A673 (cell line): ENCODE data around the gene NCCRP1. TPM values are rescaled to one million over a fixed set of nuclear protein-coding genes. Genes with fewer than 3 reads are reported as not detected.
"Not testable (repeated sequence)": the region's sequence is repeated elsewhere in the genome, so short reads cannot be mapped to it uniquely, and the experiment has no call there.

Experiments
- BruUV-seq: library from RNA; stranded (reverse); fragments of 400-500 nt; replicated peaks from 2 replicates; lab custom pipeline; 2021; lab: Mats Ljungman, UMichigan
- CTCF ChIA-PET: fragments of 300-600 bp; sonication (Branson Sonifier 250); formaldehyde crosslinking; loops from one replicate; lab custom pipeline; 2022; ENCODE audit warnings: antibody characterized with exemption; lab: Charles Lee
- POLR2A ChIA-PET: fragments of 300-600 bp; sonication (Branson Sonifier 250); formaldehyde crosslinking; loops from one replicate; lab custom pipeline; 2022; ENCODE audit warnings: antibody characterized with exemption; ENCODE audit not compliant: low non-redundant PET; lab: Charles Lee
- DNase-seq: peaks from one replicate; pipeline ENCODE4 v3.0.0-alpha.2; 2015; ENCODE audit warnings: low spot score
- H3K27ac ChIP-seq: fragments of 200-600 bp; sonication (generic); 2 replicates; pipeline ENCODE4 v1.5.1; 2016; ENCODE audit warnings: mixed run types, low read depth, mild to moderate bottlenecking, mixed read lengths, antibody characterized with exemption, low read length; ENCODE audit not compliant: poor library complexity, severe bottlenecking
- H3K27me3 ChIP-seq: fragments of 200-600 bp; sonication (generic); replicated peaks from 2 replicates; pipeline ENCODE4 v1.6.1; 2017; ENCODE audit warnings: mixed run types, low read depth, mild to moderate bottlenecking, mixed read lengths, antibody characterized with exemption, low read length; ENCODE audit not compliant: insufficient read depth, poor library complexity
- H3K36me3 ChIP-seq: fragments of 200-600 bp; sonication (generic); 2 replicates; pipeline ENCODE4 v1.6.1; 2016; ENCODE audit warnings: mixed run types, mild to moderate bottlenecking, mixed read lengths, antibody characterized with exemption, low read length; ENCODE audit not compliant: insufficient read depth, poor library complexity, severe bottlenecking
- H3K4me1 ChIP-seq: fragments of 200-600 bp; sonication (generic); 2 replicates; pipeline ENCODE4 v1.6.1; 2017; ENCODE audit warnings: mixed run types, mild to moderate bottlenecking, mixed read lengths, antibody characterized with exemption, low read length; ENCODE audit not compliant: insufficient read depth, poor library complexity, severe bottlenecking
- H3K4me3 ChIP-seq: fragments of 200-600 bp; sonication (generic); 2 replicates; pipeline ENCODE4 v1.5.1; 2016; ENCODE audit warnings: low read depth, mixed run types, mild to moderate bottlenecking, mixed read lengths, low read length; ENCODE audit not compliant: poor library complexity, severe bottlenecking
- H3K9me3 ChIP-seq: fragments of 200-600 bp; sonication (generic); 2 replicates; pipeline ENCODE4 v1.6.1; 2016; ENCODE audit warnings: mixed run types, low read depth, mild to moderate bottlenecking, mixed read lengths, antibody characterized with exemption, low read length; ENCODE audit not compliant: poor library complexity, severe bottlenecking
- EZH2 ChIP-seq: fragments of 200-600 bp; sonication (generic); IDR thresholded peaks from 2 replicates; pipeline ENCODE4 v1.6.1; 2017; ENCODE audit warnings: borderline replicate concordance, low read depth, mild to moderate bottlenecking, mixed read lengths, antibody characterized with exemption, low read length; ENCODE audit not compliant: poor library complexity, severe bottlenecking
- intact Hi-C: fragments of 100-400 bp; cut with micrococcal nuclease; formaldehyde crosslinking; loops from one replicate; pipeline ENCODE4 v1.10.0; 2022; ENCODE audit not compliant: unreplicated experiment
- total RNA-seq: library from RNA; stranded (reverse); gene quantifications from 2 replicates; pipeline ENCODE4 v1.2.3, GENCODE V29; 2021
- TF ChIP-seq, protein P1 (sequence below): fragments of 300-800, 200-600 bp; sonication (generic); conservative IDR thresholded peaks from 2 replicates; pipeline ENCODE4 v1.5.1; 2017; ENCODE audit warnings: low read depth, mild to moderate bottlenecking, antibody characterized with exemption, low read length, moderate library complexity, mixed read lengths

The NCCRP1 gene
- total RNA-seq, 1 experiment from 2014 or later = not detected

DNA sequence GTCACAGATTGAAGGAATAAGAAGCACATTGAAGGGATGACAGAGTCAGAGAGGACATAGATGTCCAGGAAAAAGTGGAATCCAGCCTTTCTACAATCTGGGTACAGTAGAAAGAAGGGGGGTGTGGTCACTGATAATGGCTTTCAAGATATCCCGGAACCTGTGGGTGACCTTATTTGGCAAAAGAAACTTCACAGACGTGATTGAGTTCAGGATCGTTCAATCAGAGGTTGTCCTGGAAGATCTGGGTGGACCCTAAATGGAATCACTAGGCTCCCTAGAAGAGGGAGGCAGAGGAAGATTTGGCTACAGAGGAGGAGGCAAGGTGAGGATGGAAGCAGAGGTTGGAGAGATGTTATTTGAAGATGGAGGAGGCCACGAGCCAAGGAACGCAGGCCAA, 20.3 kb downstream of the NCCRP1 start:
- BruUV-seq = no TSS peak
- H3K27ac ChIP-seq = no peak overlapping the region
- H3K4me3 ChIP-seq = no peak overlapping the region
- intact Hi-C loops = no loop called here
- DNase-seq = no peak
- ChIA-PET POLR2A (no interaction called here), CTCF (no interaction called here)
- TF ChIP-seq, protein P1, sequence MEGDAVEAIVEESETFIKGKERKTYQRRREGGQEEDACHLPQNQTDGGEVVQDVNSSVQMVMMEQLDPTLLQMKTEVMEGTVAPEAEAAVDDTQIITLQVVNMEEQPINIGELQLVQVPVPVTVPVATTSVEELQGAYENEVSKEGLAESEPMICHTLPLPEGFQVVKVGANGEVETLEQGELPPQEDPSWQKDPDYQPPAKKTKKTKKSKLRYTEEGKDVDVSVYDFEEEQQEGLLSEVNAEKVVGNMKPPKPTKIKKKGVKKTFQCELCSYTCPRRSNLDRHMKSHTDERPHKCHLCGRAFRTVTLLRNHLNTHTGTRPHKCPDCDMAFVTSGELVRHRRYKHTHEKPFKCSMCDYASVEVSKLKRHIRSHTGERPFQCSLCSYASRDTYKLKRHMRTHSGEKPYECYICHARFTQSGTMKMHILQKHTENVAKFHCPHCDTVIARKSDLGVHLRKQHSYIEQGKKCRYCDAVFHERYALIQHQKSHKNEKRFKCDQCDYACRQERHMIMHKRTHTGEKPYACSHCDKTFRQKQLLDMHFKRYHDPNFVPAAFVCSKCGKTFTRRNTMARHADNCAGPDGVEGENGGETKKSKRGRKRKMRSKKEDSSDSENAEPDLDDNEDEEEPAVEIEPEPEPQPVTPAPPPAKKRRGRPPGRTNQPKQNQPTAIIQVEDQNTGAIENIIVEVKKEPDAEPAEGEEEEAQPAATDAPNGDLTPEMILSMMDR = no peak
- TF ChIP-seq EZH2 = no peak
- H3K27me3 ChIP-seq = no peaks in the 10 kb centered on the region
- no peaks in the 10 kb centered on the region for H3K36me3 ChIP-seq
- no peaks in the 10 kb centered on the region for H3K9me3 ChIP-seq
- H3K4me1 ChIP-seq = no peaks in the 10 kb centered on the region

DNA sequence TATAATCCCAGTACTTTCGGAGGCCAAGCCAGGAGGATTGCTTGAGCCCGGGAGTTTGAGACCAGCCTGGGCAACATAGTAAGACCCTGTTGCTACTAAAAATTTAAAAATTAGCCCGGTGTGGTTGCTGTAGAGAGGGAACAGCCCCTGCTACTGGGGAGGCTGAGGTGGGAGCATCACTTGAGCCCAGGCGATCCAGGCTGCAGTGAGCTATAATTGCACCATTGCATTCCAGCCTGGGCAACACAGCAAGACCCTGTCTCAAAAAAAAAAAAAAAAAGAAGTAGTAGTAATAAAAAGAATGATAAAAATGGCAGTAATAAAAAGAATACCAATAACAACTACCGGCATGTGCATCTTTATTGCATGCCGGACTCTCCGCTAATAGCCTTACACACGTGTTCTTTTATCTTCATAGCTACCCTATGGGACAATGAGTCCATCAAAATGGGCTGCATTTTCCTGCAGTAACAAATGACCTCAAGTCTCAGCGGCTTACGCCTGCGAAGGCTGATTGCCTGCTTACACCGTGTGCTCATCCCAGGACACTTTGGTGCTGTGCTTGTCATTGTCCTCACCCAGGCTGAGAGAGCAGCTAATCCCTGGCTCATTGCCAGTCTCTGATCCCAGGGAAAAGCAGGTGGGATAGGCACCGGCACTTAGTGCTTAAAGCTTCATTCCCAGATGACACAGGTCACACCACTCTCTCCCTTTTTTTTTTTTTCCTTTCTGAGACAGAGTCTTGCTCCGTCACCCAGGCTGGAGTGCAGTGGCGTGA, 21.7 kb downstream of the NCCRP1 start:
- H3K27me3 ChIP-seq = no peaks in the 10 kb centered on the region
- intact Hi-C loops = no loop called here
- H3K36me3 ChIP-seq = no peaks in the 10 kb centered on the region
- TF ChIP-seq EZH2 = no peak
- TF ChIP-seq, protein P1 = no peak
- CTCF ChIA-PET = no interaction called here
- H3K9me3 ChIP-seq = no peaks in the 10 kb centered on the region
- no peak overlapping the region for H3K27ac ChIP-seq
- POLR2A ChIA-PET = interaction anchor here (0.6 kb wide), 1 partner anchor 56 kb away, joined by 4 read pairs; no protein-coding TSS in a partner anchor
- no peak for DNase-seq
- no TSS peak for BruUV-seq
- no peaks in the 10 kb centered on the region for H3K4me1 ChIP-seq
- H3K4me3 ChIP-seq = no peak overlapping the region

DNA sequence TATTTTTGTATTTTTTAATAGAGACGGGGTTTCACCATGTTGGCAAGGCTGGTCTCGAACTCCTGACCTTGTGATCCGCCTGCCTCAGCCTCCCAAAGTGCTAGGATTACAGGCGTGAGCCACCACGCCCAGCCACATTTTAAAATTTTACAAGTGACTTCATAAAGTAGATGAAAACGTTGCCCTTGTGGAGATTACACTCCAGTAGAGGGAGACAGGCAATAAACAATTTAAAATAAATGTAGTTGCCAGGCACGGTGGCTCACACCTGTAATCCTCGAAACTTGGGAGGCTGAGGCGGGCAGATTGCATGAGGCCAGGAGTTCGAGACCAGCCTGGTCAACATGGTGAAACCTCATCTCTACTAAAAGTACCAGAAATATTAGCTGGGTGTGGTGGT, 22.3 kb downstream of the NCCRP1 start:
- H3K4me1 ChIP-seq, H3K4me3 ChIP-seq, POLR2A ChIA-PET, H3K27ac ChIP-seq, DNase-seq, H3K36me3 ChIP-seq, H3K27me3 ChIP-seq, intact Hi-C loops, BruUV-seq, CTCF ChIA-PET, H3K9me3 ChIP-seq: not testable (repeated sequence)

DNA sequence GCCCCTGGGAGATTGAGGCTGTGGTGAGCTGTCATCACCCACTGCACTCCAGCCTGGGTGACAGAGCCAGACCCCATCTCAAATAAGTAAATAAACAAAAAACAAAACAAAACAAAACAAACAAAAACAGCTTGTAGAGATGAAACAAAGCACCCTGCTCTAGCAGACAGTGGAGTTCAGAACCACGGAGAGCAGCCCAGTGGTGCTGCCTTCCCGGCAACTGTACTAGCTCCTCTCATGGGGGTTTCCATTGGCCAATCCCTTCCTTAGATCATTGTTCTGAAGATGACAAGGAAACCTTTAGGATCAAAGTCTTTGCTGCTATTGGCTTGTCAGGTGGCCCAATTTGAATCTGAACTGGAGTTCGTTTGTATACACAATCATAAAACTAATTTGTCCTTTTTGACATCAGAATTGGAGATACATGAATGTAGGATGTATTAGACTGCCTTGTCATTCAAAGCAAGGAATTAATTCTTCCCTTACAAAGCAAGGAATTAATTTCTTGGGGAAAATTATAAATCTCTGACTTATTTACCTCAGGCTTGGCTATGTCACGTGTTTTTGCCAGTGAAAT, 27.0 kb downstream of the NCCRP1 start:
- POLR2A ChIA-PET = no interaction called here
- Histone ChIP-seq H3K27me3 (no peaks in the 10 kb centered on the region), H3K4me3 (no peak overlapping the region), H3K27ac (no peak overlapping the region), H3K4me1 (no peaks in the 10 kb centered on the region), H3K9me3 (no peaks in the 10 kb centered on the region), H3K36me3 (no peaks in the 10 kb centered on the region)
- CTCF ChIA-PET = no interaction called here
- intact Hi-C loops = no loop called here
- BruUV-seq = no TSS peak
- DNase-seq = peak; percentile 33
- TF ChIP-seq EZH2 = no peak
